ENCODE measurements around the gene BFSP2.

DNA sequence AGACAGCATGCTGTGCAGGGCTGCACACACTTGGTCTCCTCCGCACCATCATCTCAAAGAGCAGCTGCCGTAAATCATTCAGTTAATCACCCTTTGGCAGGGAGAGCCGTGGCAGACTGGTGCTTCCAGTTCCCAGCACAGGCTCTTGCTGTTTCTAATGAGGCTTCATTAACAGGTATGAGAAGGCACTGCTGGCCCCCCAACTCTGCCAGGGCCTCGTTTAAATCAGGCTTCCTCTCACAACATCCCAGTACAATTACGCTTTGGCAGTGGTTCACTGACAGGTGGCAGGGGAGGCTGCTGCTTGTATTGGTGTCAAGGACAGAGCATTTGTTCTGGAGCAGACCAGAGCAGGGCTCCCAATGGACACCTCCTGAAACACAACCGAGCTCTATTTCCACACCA is 77.1 kb downstream of the BFSP2 start:
- TF ChIP-seq, protein P1, sequence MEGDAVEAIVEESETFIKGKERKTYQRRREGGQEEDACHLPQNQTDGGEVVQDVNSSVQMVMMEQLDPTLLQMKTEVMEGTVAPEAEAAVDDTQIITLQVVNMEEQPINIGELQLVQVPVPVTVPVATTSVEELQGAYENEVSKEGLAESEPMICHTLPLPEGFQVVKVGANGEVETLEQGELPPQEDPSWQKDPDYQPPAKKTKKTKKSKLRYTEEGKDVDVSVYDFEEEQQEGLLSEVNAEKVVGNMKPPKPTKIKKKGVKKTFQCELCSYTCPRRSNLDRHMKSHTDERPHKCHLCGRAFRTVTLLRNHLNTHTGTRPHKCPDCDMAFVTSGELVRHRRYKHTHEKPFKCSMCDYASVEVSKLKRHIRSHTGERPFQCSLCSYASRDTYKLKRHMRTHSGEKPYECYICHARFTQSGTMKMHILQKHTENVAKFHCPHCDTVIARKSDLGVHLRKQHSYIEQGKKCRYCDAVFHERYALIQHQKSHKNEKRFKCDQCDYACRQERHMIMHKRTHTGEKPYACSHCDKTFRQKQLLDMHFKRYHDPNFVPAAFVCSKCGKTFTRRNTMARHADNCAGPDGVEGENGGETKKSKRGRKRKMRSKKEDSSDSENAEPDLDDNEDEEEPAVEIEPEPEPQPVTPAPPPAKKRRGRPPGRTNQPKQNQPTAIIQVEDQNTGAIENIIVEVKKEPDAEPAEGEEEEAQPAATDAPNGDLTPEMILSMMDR (IDR thresholded peaks at IDR 0.05; ENCODE audit: low read depth, low read length, poor library complexity, severe bottlenecking): no peak
- no peak for TF ChIP-seq EZH2phosphoT487 (IDR thresholded peaks at IDR 0.05; ENCODE audit: borderline replicate concordance, low read length)
